ENCODE data around the gene SLC38A1. TPM values are rescaled to one million over a fixed set of nuclear protein-coding genes. Genes with fewer than 3 reads are reported as not detected.

The SLC38A1 gene
- total and polyA plus RNA-seq, 10 donors: 26.9 to 142 (median 92.6) TPM

- H3K27me3 ChIP-seq (replicated peaks in 1 of 7): peaks cover 0 to 10% (median 0%) of the 10 kb centered on the region in 7 donors
- H3K36me3 ChIP-seq: no peaks in the 10 kb centered on the region
- no peaks in the 10 kb centered on the region for H3K9me3 ChIP-seq
- H3K4me3 ChIP-seq: no peak overlapping the region
- H3K4me1 ChIP-seq: peaks cover 0 to 13% (median 6%) of the 10 kb centered on the region in 6 donors
- H3K27ac ChIP-seq: no peak overlapping the region
- WGBS, 5 donors: 93 to 98% (median 96%) methylated on average over 1 of the region's 1 CpG
- TF ChIP-seq, protein P1, sequence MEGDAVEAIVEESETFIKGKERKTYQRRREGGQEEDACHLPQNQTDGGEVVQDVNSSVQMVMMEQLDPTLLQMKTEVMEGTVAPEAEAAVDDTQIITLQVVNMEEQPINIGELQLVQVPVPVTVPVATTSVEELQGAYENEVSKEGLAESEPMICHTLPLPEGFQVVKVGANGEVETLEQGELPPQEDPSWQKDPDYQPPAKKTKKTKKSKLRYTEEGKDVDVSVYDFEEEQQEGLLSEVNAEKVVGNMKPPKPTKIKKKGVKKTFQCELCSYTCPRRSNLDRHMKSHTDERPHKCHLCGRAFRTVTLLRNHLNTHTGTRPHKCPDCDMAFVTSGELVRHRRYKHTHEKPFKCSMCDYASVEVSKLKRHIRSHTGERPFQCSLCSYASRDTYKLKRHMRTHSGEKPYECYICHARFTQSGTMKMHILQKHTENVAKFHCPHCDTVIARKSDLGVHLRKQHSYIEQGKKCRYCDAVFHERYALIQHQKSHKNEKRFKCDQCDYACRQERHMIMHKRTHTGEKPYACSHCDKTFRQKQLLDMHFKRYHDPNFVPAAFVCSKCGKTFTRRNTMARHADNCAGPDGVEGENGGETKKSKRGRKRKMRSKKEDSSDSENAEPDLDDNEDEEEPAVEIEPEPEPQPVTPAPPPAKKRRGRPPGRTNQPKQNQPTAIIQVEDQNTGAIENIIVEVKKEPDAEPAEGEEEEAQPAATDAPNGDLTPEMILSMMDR (IDR thresholded peaks at IDR 0.05 in 8 of 11, conservative IDR thresholded peaks at IDR 0.05 in 3 of 11): no peak
- TF ChIP-seq POLR2AphosphoS5 (IDR thresholded peaks at IDR 0.05): no peak
- no peak for TF ChIP-seq POLR2A (IDR thresholded peaks at IDR 0.05)
- intact Hi-C loops (cut with DNase I; ENCODE audit: low total_unique reads): loop anchor here (10.0 kb wide), 2 partner anchors 155 to 515 kb away; no protein-coding TSS in a partner anchor
- no peak for DNase-seq
Observed at GRCh38 chr12:46149905-46150304, 118.9 kb downstream of the SLC38A1 start.

DNA sequence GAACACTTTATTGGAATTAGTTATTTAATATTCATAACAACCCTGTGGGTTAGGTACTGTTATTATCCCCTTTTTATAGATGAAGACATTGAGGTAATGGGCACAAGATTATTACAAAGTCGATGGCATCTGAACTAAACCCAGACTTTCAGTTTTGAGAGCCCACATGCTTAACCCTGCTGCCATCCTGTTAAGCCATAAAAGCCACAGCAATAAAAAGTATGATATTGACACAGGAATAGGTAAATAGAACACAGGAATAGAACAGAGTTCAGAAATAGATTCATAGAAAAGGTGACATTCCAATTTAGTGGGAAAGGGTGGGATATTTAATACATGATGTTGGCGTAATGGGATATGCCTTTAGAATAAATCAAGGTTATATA is 119.8 kb downstream of the SLC38A1 start:
- 89 to 97% (median 92%) methylated on average over 2 of the region's 2 CpGs for WGBS, 5 donors
- intact Hi-C loops (cut with DNase I; ENCODE audit: low total_unique reads): loop anchor here (10.0 kb wide), 1 partner anchor 516 kb away; no protein-coding TSS in a partner anchor
- peaks cover 0 to 13% (median 6%) of the 10 kb centered on the region in 6 donors for H3K4me1 ChIP-seq
- H3K27ac ChIP-seq: no peak overlapping the region
- no peaks in the 10 kb centered on the region for H3K36me3 ChIP-seq
- H3K27me3 ChIP-seq (replicated peaks in 1 of 7): peaks cover 0 to 10% (median 0%) of the 10 kb centered on the region in 7 donors
- H3K9me3 ChIP-seq: no peaks in the 10 kb centered on the region
- no peak overlapping the region for H3K4me3 ChIP-seq
- TF ChIP-seq POLR2AphosphoS5 (IDR thresholded peaks at IDR 0.05) (no peak), POLR2A (IDR thresholded peaks at IDR 0.05) (no peak)
- TF ChIP-seq, protein P1 (IDR thresholded peaks at IDR 0.05 in 8 of 11, conservative IDR thresholded peaks at IDR 0.05 in 3 of 11): no peak
- no peak for DNase-seq

DNA sequence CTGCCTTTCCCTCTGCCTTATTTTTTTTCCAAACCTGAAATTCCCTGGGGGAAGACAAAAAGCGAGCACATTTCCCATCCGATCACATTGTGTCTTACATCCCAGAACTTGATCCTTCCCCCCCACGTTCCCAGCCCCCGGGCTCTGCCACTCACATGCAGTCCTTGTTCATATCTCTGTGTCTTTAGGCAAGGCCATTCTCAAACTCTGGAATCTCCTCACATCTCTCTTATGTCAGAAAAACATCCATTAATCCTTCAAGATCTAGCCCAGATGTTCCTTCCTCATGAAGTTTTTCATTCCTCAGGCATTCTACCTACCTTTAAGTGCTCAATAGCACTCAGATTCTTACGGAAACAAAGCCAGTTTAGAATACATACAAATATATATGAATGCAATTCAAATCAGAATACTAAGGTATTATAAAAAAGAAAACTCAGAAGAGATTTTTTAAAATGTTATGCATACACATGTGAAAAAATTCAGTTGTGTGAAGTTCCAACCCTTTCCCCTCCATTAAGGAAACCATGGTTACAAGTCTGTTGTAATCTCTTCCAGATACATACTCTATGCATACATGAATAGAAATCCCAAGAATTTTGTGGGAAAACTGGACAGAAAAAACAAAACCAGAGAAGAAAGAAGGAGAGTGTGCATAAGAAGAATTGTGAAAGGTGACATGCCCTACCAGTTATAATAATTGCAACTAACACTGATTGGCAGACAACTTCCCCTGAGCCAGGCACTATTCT is 120.3 kb downstream of the SLC38A1 start:
- peaks cover 0 to 8% (median 2%) of the 10 kb centered on the region in 6 donors for H3K4me1 ChIP-seq
- TF ChIP-seq POLR2A (IDR thresholded peaks at IDR 0.05): no peak
- TF ChIP-seq, protein P1 (IDR thresholded peaks at IDR 0.05 in 8 of 11, conservative IDR thresholded peaks at IDR 0.05 in 3 of 11): no peak

DNA sequence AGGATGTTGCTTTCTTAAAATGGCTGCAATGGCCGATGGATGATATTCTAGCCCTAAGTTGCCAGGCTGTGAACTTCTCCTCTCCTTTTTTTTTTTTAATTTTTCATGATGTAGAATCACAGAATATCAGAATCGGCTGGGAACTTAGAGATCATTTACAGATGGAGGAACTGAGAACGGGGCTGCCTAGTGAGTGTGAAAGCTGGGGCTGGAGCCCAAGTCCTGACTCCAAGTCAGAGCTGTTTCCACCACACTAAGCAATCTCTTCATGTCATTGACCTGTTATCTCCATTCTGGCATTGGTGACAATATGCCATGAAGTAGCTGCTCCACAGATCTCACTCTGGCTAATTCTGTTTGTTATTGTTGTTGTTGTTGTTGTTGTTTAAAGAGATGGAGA is 121.7 kb downstream of the SLC38A1 start:
- WGBS, 5 donors: 77 to 86% (median 83%) methylated on average over 3 of the region's 3 CpGs
- H3K9me3 ChIP-seq: no peaks in the 10 kb centered on the region
- TF ChIP-seq POLR2A (IDR thresholded peaks at IDR 0.05) (no peak), POLR2AphosphoS5 (IDR thresholded peaks at IDR 0.05) (no peak)
- TF ChIP-seq, protein P1 (IDR thresholded peaks at IDR 0.05 in 8 of 11, conservative IDR thresholded peaks at IDR 0.05 in 3 of 11): no peak
- intact Hi-C loops (cut with DNase I; ENCODE audit: low total_unique reads): loop anchor here (10.0 kb wide), 1 partner anchor 518 kb away; no protein-coding TSS in a partner anchor
- H3K27me3 ChIP-seq (replicated peaks in 1 of 7): peaks cover 0 to 10% (median 0%) of the 10 kb centered on the region in 7 donors
- H3K4me3 ChIP-seq: no peak overlapping the region
- DNase-seq: no peak
- no peaks in the 10 kb centered on the region for H3K36me3 ChIP-seq
- no peak overlapping the region for H3K27ac ChIP-seq
- H3K4me1 ChIP-seq: no peaks in the 10 kb centered on the region

More for the DNA sequence above, 120.3 kb downstream of the SLC38A1 start:
- H3K27ac ChIP-seq: no peak overlapping the region
- H3K4me3 ChIP-seq: no peak overlapping the region
- intact Hi-C loops (cut with DNase I; ENCODE audit: low total_unique reads): loop anchor here (10.0 kb wide), 1 partner anchor 516 kb away; no protein-coding TSS in a partner anchor
- no peak for DNase-seq
- no peaks in the 10 kb centered on the region for H3K9me3 ChIP-seq
- peaks cover 0 to 10% (median 0%) of the 10 kb centered on the region in 7 donors for H3K27me3 ChIP-seq (replicated peaks in 1 of 7)
- WGBS, 5 donors: 88 to 92% (median 90%) methylated on average over 5 of the region's 5 CpGs
- no peaks in the 10 kb centered on the region for H3K36me3 ChIP-seq
